ENCODE results near the gene CFAP126.
A peak's percentile ranks its signal among the peaks of the same experiment; 100 is the strongest.
"Not testable (repeated sequence)": the region's sequence is repeated elsewhere in the genome, so short reads cannot be mapped to it uniquely, and the experiment has no call there.

CFAP126 gene, protein sequence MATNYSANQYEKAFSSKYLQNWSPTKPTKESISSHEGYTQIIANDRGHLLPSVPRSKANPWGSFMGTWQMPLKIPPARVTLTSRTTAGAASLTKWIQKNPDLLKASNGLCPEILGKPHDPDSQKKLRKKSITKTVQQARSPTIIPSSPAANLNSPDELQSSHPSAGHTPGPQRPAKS

DNA sequence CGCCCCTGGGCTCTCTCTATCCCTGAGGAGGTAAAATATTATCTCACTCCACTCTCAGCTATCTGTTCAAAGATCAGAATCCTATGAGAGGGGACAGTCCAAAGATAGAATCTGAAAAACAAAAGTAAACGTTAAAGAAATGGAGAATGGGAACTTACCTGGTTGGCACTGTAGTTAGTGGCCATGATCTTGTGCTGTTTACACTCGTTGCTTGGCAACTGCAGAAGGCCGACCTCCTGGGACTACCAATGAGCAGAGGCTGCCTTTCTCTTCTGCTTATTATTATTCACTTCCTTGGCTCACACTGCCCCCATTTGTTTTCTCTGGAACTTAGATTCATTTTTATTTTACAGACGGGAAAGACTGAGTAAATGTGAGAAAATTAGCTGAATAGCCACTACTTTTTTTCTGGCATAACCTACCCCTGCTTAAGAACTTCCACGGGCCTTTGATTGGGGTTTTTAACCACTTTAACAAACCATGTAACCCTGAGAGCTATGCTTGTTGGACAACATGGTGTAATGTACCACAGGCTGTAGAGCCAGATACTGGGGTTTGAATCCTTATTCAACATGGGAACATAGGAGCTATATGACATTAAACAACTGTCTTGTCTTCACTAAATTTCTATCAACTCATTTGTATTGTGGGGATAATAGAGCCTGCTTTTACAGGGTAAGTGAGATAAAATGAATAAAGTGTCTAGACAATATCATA, at the start of gene CFAP126:
TSS of gene CFAP126 (minus strand) at position 193 of the 717 bp plus-strand sequence. CDS start at position 185, 8 bp downstream.
- no peak within 1 kb of the TSS for H3K4me3 ChIP-seq (ENCODE audit: low read length)
- peak; percentile 62 for DNase-seq (ENCODE audit: low read depth)
- TF ChIP-seq CTCF (conservative IDR thresholded peaks at IDR 0.05; ENCODE audit: low read length), result no peak

- DNase-seq (ENCODE audit: low read depth); H3K4me3 ChIP-seq (ENCODE audit: low read length): not testable (repeated sequence)
Observed at GRCh38 chr1:161413050-161413449, 45.4 kb upstream of the CFAP126 start.

DNA sequence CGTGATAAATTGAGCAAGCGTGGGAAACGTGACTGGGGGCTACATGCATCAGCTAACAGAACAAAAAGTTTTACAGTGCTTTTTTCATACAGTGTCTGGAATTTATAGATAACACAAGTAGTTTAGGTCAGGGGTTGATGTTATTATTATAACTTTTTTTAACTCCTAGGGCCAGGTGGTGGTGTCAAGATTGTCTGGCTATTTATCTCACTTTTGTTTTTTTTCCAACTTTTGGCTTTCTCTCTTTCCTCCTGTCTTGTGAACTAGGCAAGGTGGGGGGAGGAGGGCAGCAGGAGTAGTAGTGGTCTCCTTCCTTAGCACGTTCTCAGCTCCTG, 42.9 kb upstream of the CFAP126 start:
- not testable (repeated sequence) for H3K4me3 ChIP-seq (ENCODE audit: low read length); DNase-seq (ENCODE audit: low read depth)

DNA sequence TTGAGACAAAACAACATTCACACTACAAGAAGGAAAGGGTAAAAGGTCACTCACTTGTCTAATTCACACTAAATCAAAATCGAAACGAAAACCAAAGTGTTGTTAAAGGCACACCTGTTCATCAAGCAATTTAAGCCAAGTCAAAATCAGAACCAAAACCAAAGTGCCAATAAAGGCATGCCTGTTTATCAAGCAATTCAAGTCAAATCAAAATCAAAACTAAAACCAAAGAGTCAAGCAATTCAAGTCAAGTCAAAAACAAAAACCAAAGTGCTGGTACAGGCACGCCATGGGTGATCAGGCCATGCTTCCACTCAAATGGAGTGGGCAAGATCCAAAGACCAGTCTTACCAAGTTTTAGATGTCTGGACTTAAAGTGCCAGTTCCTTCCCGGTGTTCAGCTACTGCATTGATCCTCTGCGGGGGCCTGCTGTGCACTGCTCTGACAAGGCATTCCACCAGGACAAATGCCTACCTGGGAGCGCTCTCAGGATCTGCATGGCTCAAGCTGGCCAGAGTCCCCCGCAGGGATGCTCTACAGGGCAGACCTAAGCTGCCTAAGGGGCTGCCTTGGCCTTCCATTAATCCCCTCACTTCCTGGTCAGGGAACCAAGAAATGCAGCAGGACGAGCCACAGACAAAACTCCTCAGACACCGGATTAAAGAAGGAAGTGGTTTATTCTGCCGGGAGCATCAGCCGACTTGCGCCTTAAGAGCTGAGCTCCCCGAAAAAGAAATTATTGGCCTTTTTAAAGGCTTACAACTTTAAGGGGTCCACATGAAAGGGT, 42.4 kb upstream of the CFAP126 start:
- not testable (repeated sequence) for DNase-seq (ENCODE audit: low read depth); H3K4me3 ChIP-seq (ENCODE audit: low read length)

GRCh38 chr1:161408429-161409052, 40.9 kb upstream of the CFAP126 start:
- H3K4me3 ChIP-seq (ENCODE audit: low read length), result no peak overlapping the region
- TF ChIP-seq CTCF (conservative IDR thresholded peaks at IDR 0.05; ENCODE audit: low read length), result no peak
- DNase-seq (ENCODE audit: low read depth), result no peak

GRCh38 chr1:161407451-161407985, 39.8 kb upstream of the CFAP126 start:
- H3K4me3 ChIP-seq (ENCODE audit: low read length), result no peak overlapping the region
- DNase-seq (ENCODE audit: low read depth), result no peak
- no peak for TF ChIP-seq CTCF (conservative IDR thresholded peaks at IDR 0.05; ENCODE audit: low read length)

- not testable (repeated sequence) for DNase-seq (ENCODE audit: low read depth); H3K4me3 ChIP-seq (ENCODE audit: low read length)
Observed at GRCh38 chr1:161406551-161406950, 38.9 kb upstream of the CFAP126 start.

- no peak for TF ChIP-seq CTCF (conservative IDR thresholded peaks at IDR 0.05; ENCODE audit: low read length)
- no peak overlapping the region for H3K4me3 ChIP-seq (ENCODE audit: low read length)
- DNase-seq (ENCODE audit: low read depth), result no peak
Observed at GRCh38 chr1:161404051-161404597, 36.4 kb upstream of the CFAP126 start.

All from AG10803 (cell line).